ENCODE measurements around the gene GALC.
A peak's percentile ranks its signal among the peaks of the same experiment; 100 is the strongest.
"Not testable (repeated sequence)": the region's sequence is repeated elsewhere in the genome, so short reads cannot be mapped to it uniquely, and the experiment has no call there.

GALC gene

DNA sequence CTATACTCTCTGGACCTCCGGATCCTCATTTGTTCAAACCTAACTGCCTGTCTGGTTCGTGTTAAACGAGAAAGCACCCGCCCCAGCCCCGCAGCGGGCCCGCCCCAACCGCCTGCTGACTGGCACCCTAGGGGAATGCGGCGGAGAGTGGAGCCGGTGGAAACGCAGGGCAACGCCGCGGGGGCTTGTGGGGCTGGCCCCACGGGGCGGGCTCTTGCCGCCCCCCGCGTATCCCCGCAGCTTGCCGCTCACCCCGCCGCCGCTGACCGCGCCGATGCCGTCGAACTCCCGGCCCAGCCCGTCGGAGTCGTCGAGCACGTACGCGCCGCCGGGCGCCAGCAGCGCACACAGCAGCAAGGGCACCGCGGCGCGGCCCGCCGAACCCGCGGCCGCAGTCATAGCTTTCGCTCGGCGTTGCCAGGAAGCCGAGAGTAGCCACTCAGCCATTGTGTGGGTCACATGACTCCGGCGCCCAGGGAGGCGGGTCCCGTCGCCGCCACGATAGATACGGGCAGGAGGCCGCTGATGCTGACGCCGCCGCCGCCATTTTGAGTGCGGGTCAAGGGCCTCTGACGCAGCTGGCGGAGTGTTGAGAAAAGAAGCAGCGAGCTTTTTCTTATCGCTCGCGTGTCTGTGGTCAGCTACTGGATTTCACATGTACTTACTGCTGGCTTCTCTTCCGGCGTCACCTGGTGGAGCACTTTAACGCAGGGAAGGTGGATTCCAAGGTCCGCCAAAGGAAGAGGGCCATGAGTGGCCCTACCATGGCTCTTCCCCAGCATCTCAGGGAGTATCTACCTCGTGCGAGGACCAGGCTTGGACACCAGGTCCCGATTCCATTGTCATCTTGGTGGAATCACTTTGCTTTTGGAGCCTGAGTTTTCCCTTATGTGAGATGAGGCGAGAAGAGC, at the start of gene GALC:
GALC (minus strand) TSS at position 465 of the 911 bp plus-strand sequence; CDS start at position 447, 18 bp downstream.
- DNase-seq, result peak; percentile 95

DNA sequence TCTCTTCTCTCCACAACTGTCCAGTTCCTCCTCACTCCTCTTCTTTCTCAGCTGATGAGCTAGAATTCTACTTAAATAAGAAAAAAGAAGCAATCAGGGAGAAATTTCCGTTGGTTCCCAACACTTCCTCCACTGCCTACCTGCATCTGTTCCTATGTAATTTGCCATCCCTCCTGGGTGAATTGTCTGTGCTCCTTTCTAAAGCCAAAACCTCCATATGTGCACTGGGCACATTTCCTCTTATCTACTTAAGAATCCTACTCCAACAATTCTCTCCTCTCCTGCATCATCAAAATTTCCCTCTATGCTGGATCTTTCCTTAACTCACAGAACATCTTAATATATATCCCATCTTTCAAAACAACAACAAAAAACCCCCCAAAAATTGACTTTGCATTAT, 47.2 kb upstream of the GALC start:
- DNase-seq, result no peak

DNA sequence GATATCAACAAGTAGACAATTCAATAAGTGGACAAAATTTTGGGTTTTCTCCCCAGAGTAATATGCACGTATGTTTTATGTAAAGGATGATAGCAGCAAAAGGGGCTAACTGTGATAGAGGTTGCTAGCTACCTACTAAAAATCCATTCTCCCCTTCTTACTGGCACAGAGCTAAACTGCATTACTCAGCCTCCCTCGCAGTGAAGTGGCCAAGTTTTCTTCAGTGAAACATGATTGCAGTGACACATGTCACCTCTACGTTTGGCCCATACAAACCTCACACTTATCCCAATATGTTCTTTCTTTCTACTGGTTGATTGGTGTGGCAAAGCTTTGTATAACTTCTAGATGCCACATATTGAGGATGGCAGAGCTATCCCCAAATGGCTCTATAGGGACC, 46.2 kb upstream of the GALC start:
- no peak for DNase-seq

DNA sequence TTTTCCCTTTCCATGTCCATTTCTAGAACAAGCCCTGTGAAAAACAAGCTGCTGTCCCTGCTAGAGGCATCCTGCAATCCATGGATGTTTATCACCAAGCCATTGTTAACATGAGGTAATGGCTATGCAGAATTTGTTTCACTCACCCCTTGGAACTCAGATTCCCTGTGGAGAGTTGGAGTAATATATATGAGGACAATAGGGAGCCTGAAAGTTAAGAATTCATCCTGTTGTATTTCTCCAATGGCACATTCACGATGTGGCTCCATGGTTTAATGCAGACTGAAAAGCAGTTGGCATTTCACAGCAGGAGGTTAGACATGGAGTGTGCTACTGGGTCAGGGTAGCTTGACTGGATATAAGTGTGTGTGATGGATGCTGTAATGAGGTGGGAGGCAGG, 44.3 kb upstream of the GALC start:
- no peak for DNase-seq

DNA sequence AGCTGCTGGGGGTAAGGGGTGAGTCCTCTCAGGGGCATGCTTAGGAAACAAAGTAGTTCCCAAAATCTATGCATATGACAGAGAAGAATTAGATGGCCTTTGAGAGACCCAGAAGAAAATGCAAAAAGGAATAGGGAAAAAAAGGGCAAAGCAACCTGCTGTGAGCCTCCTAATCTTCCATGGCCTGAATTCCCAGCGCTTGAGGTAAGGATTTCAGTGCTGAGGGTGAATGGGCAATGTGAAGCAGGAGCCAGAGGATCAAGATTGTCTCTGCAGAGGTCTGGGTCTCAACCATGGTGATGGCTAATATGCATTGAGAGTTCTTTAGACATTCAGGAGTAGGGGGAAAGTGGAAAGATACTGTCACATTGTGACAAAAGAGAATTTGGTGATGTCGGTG, 43.4 kb upstream of the GALC start:
- DNase-seq, result no peak

DNA sequence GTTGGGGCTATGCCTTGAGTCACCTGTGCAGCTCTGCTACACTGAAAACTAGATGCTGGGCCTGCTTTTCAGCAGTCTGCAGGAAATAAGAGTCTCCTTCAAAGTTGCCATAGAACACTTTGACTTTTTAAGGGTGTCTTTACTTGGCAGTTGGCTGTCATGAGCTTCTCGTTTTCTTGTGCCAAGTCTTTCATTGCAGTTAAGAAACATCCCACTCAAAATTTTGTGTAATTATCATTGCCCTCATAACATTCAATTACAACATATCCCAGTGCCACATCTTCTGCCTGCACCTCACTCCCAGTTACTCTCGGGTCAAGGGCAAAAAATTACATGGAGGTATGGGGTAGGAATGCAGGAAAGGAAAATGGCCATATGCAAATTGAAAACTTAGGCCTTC, 41.1 kb upstream of the GALC start:
- no peak for DNase-seq

- DNase-seq, result no peak
These were observed 39.4 kb upstream of the GALC start for GRCh38 chr14:88032373-88032772.

- no peak for DNase-seq
These were observed 37.9 kb upstream of the GALC start for GRCh38 chr14:88030892-88031291.

DNA sequence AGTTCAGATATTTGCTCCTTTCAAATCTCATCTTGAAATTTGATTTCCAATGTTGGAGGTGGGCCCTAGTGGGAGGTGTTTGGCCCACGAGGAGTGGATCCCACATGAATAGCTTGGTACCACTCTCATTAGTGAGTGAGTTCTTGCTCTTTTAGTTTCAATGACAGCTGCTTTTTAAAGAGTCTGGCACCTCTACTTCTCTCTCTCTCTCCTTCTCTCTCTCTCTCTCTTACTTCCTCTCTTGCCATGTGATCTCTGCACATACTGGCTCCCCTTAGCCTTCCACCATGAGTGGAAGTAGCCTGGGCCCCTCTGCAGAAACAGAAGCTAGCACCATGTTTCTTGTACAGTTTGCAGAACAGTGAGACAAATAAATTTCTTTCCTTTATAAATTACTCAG, 37.1 kb upstream of the GALC start:
- no peak for DNase-seq

GRCh38 chr14:88029500-88029899, 36.5 kb upstream of the GALC start:
- no peak for DNase-seq

DNA sequence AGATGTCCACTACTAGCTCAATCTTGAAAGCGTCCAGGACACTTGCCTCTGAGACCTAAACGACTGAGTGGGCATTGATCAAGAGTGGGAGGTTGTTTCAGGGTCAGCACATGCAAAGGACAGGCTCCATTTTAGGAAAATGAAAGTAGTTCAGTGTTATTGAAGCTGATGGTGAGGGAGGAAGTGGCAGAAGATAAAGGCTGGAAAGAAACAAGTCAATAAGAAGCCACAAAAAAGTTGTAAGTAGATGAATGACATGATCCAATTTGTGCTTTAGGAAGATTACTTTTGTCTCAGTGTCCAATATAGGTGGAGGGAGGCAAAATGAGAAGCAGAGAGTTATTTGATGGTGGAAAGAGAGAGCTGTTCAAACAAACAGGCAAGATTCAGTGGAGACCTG, 33.9 kb upstream of the GALC start:
- DNase-seq, result no peak

DNA sequence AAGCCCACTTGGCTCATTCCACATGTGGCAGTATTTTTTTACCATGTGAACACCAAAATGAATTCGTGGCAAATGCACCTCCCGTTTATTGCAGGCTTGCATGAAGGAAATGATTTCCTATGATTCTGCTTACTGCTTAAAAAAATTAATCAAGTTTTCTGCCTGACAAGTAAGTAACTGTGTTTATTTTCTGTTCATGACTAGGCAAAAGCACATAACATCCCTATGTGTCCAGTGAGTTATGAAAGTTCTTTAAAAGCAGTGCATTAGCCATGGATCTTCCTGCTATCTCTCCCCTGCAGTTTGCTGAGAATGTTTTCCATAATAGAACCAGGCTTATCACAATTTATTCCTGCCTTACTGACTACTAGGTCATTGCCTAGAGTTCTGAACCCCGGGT, 32.3 kb upstream of the GALC start:
- no peak for DNase-seq

GRCh38 chr14:88024252-88025086, 31.5 kb upstream of the GALC start:
- not testable (repeated sequence) for DNase-seq

DNA sequence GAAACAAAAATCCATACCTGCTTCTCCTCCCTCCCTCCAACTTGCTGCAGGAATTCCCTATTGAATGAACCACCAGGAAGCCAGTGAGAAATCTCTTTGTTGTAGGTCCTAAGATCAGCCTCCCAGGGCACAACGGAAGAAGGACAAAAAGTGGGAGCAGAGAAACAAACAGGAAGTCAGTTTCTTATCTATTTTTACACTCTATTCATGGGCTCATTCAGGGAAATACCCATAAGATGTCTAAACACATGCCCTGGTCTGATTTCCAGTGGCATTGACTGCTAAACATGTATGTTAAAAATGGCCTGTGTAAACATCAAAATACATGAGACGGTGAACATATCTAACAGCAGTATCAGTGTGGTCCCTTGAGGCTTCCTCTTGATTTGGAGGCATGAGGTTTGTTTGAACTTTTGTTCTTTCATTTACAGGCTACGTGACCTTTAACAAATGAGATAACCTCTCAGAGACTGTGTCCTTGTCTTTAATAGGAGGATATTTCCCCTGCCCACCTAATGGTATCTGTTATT, 30.7 kb upstream of the GALC start:
- no peak for DNase-seq

GRCh38 chr14:88017535-88017934, 24.6 kb upstream of the GALC start:
- no peak for DNase-seq

- no peak for DNase-seq
These were observed 23.8 kb upstream of the GALC start for GRCh38 chr14:88016768-88017167.

- DNase-seq, result peak; percentile 28
These were observed 20.9 kb upstream of the GALC start for GRCh38 chr14:88013750-88014349.

GRCh38 chr14:88012495-88012894, 19.5 kb upstream of the GALC start:
- no peak for DNase-seq

GRCh38 chr14:88010331-88010730, 17.3 kb upstream of the GALC start:
- no peak for DNase-seq

DNA sequence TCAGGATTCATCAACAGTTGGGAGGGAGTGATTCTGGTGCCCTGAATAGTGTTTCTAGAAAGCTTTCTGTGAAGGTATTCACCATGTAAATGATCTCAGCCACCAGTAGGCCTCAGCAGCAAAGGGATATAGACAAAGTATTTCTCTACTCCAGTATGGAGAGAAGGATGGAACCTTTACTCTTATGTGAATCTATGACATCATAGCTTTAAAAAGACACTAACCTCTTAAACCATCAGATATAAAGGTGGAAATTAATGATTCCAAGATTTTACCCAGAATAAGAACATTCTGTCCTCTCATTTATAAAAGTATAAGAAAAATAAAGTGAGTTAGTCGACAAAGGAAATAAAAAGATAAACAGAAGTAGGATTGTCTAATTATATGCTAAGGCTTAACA, 16.5 kb upstream of the GALC start:
- no peak for DNase-seq

- DNase-seq, result no peak
These were observed 15.2 kb upstream of the GALC start for GRCh38 chr14:88008039-88008742.

- no peak for DNase-seq
These were observed 14.6 kb upstream of the GALC start for GRCh38 chr14:88007608-88008007.
